Glutamatergic neuron (in vitro differentiated cells): ENCODE measurements around the gene PHRF1. TPM values are rescaled to one million over a fixed set of nuclear protein-coding genes. Genes with fewer than 3 reads are reported as not detected.

ENCODE experiments used
- DNase-seq: peaks from one replicate; pipeline ENCODE4 v3.0.0; 2022
- H3K27ac Mint-ChIP-seq: one replicate; pipeline ENCODE4 v1.8.0; 2020; ENCODE audit warnings: mild to moderate bottlenecking, mixed read lengths, inconsistent platforms; ENCODE audit not compliant: unreplicated experiment
- H3K27me3 Mint-ChIP-seq: one replicate; pipeline ENCODE4 v1.8.0; 2020; ENCODE audit warnings: mild to moderate bottlenecking, moderate library complexity, mixed read lengths, inconsistent platforms; ENCODE audit not compliant: unreplicated experiment
- H3K36me3 Mint-ChIP-seq: one replicate; pipeline ENCODE4 v1.8.0; 2020; ENCODE audit warnings: mild to moderate bottlenecking, mixed read lengths, inconsistent platforms; ENCODE audit not compliant: unreplicated experiment
- H3K4me1 Mint-ChIP-seq: one replicate; pipeline ENCODE4 v1.8.0; 2020; ENCODE audit warnings: mild to moderate bottlenecking, low read depth, mixed read lengths, inconsistent platforms; ENCODE audit not compliant: unreplicated experiment
- H3K4me3 Mint-ChIP-seq: one replicate; pipeline ENCODE4 v1.8.0; 2020; ENCODE audit warnings: mild to moderate bottlenecking, mixed read lengths, inconsistent platforms; ENCODE audit not compliant: unreplicated experiment
- H3K9me3 Mint-ChIP-seq: one replicate; pipeline ENCODE4 v1.8.0; 2020; ENCODE audit warnings: mild to moderate bottlenecking, moderate library complexity, mixed read lengths, inconsistent platforms; ENCODE audit not compliant: unreplicated experiment
- total RNA-seq: library from RNA; stranded (reverse); fragmentation: NEBNext Ultra II Directional; extraction: Animal tissue kit (Norgen Biotek cat#: 25700); gene quantifications from one replicate; pipeline ENCODE4 v1.2.1, GENCODE V29; 2021; ENCODE audit not compliant: unreplicated experiment
- TF ChIP-seq, protein P1 (sequence below): fragments of 200-600 bp; sonication (generic); IDR thresholded peaks from one replicate; pipeline ENCODE4 v1.5.0; 2021; ENCODE audit not compliant: partially characterized antibody, unreplicated experiment

PHRF1 gene
- total RNA-seq, 1 donor from 2014 or later, result 41.6 TPM

DNA sequence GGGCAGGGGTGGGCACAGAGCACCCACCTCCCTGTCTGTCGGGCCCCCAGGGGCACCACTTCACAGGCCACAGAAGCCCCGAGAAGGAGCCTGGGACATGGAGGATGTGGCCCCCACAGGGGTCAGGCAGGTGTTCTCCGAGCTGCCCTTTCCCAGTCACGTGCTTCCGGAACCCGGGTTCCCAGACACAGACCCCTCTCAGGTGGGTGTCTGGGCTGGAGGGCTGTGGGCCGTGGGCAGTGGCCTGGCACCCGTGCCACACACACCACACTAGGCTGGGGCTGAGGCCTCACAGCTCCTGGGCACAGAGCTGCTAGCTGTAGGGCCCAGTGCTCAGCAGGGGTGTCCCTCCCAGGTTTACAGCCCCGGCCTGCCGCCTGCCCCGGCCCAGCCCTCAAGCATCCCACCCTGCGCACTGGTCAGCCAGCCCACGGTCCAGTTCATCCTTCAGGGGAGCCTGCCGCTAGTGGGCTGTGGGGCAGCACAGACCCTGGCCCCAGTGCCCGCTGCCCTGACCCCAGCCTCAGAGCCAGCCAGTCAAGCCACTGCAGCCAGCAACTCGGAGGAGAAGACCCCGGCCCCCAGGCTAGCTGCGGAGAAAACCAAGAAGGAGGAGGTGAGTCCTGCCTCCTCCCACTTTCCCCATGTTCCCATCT is 34.0 kb downstream of the PHRF1 start:
- H3K27ac Mint-ChIP-seq, result no peak overlapping the region
- no peak for DNase-seq
- peaks cover 9% of the 10 kb centered on the region for H3K4me1 Mint-ChIP-seq
- TF ChIP-seq, protein P1, sequence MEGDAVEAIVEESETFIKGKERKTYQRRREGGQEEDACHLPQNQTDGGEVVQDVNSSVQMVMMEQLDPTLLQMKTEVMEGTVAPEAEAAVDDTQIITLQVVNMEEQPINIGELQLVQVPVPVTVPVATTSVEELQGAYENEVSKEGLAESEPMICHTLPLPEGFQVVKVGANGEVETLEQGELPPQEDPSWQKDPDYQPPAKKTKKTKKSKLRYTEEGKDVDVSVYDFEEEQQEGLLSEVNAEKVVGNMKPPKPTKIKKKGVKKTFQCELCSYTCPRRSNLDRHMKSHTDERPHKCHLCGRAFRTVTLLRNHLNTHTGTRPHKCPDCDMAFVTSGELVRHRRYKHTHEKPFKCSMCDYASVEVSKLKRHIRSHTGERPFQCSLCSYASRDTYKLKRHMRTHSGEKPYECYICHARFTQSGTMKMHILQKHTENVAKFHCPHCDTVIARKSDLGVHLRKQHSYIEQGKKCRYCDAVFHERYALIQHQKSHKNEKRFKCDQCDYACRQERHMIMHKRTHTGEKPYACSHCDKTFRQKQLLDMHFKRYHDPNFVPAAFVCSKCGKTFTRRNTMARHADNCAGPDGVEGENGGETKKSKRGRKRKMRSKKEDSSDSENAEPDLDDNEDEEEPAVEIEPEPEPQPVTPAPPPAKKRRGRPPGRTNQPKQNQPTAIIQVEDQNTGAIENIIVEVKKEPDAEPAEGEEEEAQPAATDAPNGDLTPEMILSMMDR, result no peak
- peaks cover 8% of the 10 kb centered on the region for H3K27me3 Mint-ChIP-seq
- no peak overlapping the region for H3K4me3 Mint-ChIP-seq
- peaks cover 15% of the 10 kb centered on the region for H3K9me3 Mint-ChIP-seq
- H3K36me3 Mint-ChIP-seq, result peaks cover 4% of the 10 kb centered on the region

DNA sequence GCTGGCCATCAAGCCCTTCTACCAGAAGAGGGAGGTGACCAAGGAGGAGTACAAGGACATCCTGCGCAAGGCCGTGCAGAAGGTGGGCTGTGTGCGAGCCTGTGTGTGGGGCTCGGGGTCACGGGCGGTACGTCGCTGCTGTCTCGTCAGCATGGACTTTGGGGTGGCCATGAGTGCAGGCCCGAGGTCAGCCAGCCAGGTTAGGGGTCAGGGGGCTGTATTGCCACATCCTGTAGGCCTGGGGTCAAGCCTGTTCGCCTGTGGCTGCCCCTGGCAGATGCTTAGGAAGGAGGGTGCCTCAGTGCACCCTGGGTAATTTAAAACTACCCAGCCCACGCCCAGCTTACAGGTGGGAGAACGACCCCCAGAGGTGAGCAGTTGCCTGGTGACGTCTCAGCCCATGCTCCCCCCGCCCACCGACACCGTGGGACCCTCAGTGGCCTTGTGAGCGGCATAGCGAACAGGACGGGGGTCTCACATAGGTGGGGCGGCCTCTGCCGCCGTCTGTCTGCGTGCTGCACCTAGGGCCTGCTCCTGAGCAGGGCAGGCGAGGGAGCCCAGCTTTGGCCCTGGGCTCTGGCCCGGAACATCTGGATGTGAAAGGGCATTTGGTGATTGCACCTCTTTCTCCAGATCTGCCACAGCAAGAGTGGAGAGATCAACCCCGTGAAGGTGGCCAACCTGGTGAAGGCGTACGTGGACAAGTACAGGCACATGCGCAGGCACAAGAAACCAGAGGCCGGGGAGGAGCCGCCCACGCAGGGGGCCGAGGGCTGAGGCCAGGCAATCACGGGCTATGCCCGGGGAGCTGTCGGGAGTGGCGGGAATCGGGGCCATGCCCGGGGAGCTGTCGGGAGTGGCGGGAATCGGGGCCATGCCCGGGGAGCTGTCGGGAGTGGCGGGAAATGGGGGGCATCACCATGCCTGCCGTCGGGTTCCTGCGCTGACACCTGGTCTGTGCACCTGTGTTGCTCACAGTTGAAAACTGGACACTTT is 35.0 kb downstream of the PHRF1 start:
- peaks cover 4% of the 10 kb centered on the region for H3K36me3 Mint-ChIP-seq
- H3K27me3 Mint-ChIP-seq, result peaks cover 8% of the 10 kb centered on the region
- peaks cover 15% of the 10 kb centered on the region for H3K9me3 Mint-ChIP-seq
- H3K27ac Mint-ChIP-seq, result no peak overlapping the region
- no peak overlapping the region for H3K4me3 Mint-ChIP-seq
- DNase-seq, result no peak
- TF ChIP-seq, protein P1, result no peak
- H3K4me1 Mint-ChIP-seq, result peaks cover 9% of the 10 kb centered on the region

DNA sequence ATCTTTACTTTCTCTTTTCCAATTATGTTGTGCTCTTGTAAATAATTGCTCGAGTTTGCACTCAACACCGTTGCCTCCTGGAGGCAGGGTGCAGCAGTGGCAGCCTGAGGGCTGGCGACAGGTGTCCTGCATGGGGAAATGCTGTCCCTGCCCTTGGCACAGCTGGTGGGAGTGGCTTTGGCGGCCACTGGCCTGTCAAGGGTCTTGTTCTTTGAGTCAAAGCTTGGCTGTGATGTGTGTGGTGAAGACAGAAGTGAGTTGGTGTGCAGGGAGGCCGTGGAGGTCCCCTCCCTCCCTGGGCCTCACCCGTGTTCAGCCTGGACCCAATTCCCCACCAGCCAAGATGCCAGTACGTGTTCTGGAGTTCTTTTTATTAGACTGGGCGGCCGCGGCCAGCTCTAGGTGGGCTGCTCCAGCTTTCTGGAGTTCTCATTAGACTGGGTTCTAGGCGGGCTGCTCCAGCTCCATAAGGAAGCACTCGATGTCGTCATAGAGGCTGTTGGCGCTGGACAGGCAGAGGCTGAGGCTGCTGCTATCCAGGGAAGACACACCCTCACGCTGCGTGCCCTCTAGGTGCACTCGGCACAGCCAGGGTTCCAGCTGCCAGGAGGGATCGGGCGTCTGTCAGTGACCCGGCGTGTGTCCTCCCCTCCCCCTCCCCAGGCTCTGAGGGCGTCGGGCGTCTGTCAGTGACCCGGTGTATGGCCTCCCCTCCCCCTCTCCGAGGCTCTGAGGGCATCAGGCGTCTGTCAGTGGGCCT is 36.1 kb downstream of the PHRF1 start:
- peak overlapping the region; percentile 84 for H3K27ac Mint-ChIP-seq

DNA sequence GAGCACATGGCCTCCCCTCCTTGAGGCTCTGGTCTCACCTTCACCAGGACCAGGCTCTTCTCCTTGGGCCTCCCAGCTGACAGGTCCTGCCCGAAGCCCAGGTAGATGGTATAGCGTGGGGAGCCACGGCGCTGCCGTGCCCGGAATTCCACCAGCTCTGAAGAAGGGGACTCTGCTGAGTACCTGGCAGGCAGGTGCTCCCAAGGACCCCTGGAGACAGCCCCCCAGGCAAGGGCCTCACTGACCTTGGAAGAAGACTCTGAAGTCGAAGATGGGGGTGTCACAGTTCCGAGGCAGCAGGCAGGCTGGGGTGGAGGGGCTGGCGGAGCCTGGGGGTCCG is 36.7 kb downstream of the PHRF1 start:
- Mint-ChIP-seq H3K27me3 (peaks cover 8% of the 10 kb centered on the region), H3K27ac (peak overlapping the region; percentile 28), H3K4me1 (peaks cover 9% of the 10 kb centered on the region), H3K9me3 (peaks cover 10% of the 10 kb centered on the region), H3K4me3 (no peak overlapping the region), H3K36me3 (no peaks in the 10 kb centered on the region)
- TF ChIP-seq, protein P1, result no peak
- no peak for DNase-seq

More for the DNA sequence above, 36.1 kb downstream of the PHRF1 start:
- H3K4me1 Mint-ChIP-seq, result peaks cover 9% of the 10 kb centered on the region
- H3K36me3 Mint-ChIP-seq, result no peaks in the 10 kb centered on the region
- H3K27me3 Mint-ChIP-seq, result peaks cover 8% of the 10 kb centered on the region
- H3K9me3 Mint-ChIP-seq, result peaks cover 10% of the 10 kb centered on the region
- DNase-seq, result peak; percentile 63
- TF ChIP-seq, protein P1, result peak; percentile 39
- peak overlapping the region; percentile 57 for H3K4me3 Mint-ChIP-seq
